HG03108 (cell line): Measurements from ENCODE around the gene PRICKLE1.
"Not testable (repeated sequence)": the region's sequence is repeated elsewhere in the genome, so short reads cannot be mapped to it uniquely, and the experiment has no call there.

Experiments used
- ATAC-seq: cut with Tn5 transposase; IDR thresholded peaks from one replicate; pipeline ENCODE4 v1.9.1; 2021; ENCODE audit warnings: moderate library complexity; ENCODE audit not compliant: unreplicated experiment

Gene PRICKLE1

DNA sequence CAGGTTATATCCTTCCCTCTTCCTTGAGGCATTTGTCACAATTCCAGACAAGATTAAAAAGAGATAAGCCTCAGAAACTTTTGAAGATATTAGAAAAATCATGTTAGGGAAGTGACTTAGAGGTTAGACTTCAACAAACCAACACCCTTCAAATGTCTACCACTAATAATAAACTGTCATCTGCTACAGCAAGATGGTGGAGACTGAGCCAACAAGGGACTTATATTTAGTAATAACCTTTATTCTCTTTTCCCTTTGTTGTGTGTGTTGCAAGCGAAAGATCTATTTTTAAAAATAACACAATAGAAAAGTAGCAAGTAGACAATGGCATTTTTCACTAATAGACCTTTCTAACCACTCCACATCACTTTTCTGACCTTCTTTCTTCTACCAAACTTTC, 28.6 kb downstream of the PRICKLE1 start:
- ATAC-seq = no peak

GRCh38 chr12:42557586-42558172, 31.9 kb downstream of the PRICKLE1 start:
- no peak for ATAC-seq

GRCh38 chr12:42556917-42557316, 32.6 kb downstream of the PRICKLE1 start:
- no peak for ATAC-seq

DNA sequence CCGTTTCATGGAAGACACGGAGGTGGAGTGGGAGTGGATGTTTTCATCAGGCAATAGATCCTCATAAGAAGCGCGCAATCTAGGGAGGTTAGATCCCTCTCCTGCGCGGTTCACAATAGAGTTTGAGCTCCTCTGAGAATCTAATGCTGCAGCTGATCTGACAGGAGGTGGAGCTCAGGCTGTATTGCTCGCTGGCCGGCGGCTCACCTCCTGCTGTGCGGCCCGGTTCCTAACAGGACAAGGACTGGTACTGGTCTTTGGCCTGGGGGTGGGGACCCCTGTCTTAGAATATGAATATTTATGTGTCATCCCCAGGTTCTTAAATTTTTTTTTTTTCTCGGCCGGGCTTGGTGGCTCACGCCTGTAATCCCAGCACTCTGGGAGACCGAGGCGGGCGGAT, 36.7 kb downstream of the PRICKLE1 start:
- no peak for ATAC-seq

DNA sequence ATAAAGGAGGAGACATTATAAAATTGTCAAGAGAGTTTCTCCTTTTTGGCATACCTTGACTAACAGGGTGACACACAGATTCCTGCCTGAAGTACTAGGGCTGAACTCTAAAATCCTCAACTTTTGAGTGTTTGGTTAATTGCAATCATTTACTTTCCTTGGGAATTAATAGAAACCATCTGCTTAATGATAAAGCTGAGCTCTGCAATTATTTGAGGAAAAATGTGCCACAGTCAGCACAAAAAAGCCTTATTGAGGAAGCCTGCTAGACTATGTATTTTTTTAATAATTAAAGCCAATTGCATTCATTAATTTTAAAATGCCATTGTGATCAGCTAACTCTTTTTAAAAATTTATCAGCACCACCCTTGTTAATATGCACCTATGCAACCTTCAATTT, 38.7 kb downstream of the PRICKLE1 start:
- ATAC-seq = no peak

DNA sequence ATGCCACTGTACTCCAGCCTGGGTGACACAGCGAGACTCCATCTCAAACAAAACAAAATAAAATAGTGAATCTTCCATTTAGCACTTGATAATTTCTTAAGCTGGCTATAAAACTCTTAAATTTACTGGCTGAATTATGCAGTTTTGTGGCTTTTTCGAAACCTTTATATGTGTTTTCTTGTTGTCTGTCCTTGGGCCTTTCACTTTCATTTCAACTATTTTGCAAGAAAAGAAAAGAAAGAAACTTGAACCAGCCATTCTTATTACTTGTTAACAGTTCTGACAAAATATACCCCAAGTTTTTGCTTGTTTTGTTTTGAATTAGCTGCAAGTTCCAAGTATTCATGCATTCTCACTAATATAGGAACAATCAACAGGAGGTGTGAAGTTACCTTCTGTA, 42.8 kb downstream of the PRICKLE1 start:
- ATAC-seq = no peak

DNA sequence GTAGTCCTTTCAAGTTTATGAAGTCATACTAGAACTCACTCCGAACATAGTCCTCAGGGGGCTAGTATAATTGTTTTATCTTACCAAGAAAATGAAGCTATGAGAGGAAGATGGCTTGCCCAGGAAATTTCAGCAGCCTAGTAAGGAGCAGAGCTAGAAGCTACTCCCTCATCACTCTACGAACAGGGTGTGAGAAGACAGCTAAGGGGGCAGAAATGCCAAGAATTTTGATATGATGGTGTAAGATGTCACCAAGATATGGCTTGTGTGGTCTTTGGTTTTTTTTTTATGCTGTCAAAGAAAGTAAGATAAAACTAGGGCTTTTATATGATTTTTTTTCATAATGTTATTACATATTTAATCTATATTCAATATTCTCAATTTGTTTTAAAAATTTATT, 47.6 kb downstream of the PRICKLE1 start:
- no peak for ATAC-seq

DNA sequence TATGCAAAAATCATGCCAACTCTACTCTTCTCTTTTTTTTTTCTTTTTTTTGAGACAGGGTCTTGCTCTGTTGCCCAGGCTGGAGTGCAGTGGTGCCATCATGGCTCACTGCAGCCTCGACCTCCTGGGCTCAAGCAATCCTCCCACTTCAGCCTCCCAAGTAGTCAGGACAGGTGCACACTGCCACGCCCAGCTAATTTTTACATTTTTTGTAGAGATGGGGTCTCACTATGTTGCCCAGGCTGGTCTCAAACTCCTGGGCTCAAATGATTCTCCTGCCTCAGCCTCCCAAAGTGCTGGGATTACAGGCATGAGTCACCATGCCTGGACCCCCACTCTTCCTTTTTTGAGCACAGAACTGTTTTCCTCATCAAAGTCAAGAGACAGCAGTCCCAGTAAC, 48.2 kb downstream of the PRICKLE1 start:
- not testable (repeated sequence) for ATAC-seq

DNA sequence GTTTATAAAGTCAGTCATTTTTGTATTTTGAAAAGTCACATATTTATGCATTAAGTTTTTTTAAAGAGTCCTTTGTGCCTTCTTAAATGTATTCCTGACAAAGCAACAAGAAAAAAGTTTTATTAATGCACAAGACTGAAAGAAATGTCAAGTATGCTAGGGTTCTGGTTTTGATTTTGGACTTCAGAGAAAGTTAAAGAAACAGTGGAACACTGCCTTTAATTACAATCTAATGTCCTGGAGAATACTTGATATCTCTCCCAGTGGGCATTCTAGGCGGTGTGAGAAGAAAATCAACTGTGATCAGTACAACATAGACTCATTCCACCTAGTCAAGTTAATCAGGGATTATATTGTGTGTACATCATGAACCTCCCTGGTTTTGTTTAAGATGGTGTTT, 49.9 kb downstream of the PRICKLE1 start:
- ATAC-seq = no peak

- no peak for ATAC-seq
These were observed 51.3 kb downstream of the PRICKLE1 start for GRCh38 chr12:42538203-42538602.

DNA sequence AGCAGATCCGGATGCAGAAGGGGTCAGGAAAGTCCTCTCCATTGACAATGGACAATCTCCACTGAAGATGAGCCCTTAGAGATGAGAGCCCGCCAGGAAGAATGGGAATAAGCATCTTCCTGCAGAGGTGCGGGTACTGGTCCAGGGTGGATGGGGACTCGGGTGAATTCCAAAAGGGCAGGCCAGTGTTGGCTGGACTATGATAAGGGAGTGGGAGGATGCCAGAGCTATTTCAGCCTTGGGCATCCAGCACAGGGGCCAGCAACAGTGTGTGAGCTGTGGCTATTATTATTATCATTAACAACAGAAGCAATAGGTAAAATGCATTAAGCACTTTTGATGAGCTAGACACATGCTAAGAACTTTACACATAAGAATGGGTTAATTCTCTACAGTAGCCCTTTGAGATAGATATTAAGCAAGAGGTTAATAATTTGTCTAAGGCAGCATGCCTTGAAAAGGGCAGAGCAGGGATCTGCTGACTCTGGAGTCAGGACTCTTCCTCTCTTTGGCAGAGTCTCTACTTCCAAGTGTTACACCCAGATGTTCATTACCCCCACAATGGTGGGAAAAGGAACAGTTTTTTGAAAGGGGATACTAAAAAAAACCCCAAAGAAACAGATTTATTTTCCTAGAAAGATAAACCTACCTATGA, 55.2 kb downstream of the PRICKLE1 start:
- ATAC-seq = no peak

DNA sequence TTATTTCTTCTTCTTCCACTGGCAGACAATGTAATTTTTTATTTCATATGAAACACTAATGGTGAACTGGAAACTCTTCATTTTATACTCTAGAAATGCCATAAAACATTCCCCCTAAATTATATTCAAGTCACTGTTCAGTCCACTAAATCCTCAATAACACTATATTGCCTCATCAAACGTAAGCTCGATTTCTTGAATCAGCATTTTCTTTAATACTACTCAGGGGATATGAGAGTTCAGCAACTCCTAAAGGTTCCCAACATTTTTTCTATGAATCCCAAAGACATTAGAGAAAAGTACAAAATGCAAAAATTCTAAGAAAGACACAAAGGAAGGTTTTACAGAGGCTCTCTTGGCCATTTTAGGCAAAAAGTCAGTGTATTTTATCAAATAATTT, 59.3 kb downstream of the PRICKLE1 start:
- no peak for ATAC-seq

DNA sequence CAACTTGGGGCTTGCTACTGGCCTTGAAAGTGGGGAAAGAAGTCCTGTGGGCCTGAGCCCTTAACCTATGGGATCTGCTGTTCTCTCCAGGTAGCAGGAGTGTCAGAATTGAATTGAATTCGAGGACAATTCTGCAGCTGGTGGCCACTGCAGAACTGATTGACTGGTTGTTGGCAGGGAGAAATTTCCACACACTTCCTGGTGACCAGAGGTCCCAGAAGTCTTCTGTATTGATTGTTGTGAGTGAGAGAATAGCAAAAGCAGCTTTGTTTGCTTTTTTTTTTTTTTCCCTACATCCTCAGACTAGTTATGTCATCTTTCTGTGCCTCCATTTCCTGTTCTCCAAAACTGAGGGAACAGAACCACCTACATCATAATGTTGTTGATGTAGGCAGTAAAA, 64.1 kb downstream of the PRICKLE1 start:
- ATAC-seq = no peak

- ATAC-seq = no peak
These were observed 64.8 kb downstream of the PRICKLE1 start for GRCh38 chr12:42524716-42525115.

DNA sequence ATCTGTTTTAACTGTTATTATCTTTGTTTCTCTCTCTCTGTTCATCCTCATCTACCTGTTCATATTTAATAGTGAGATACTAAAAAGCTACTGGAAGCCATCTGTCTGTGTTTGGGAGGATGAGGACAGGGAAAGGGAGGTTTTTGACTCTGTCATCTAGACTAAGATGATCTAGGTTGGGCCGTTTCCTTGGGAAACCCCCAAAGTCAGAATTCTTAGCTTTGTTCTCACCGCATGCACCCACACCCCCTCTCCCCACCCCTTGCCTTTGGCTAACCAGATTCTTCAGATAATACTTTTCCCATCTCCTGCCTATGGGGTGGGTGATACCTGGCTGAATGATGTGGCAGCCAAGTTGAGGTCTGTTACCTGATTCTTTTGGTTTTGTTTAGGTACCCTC, 73.0 kb downstream of the PRICKLE1 start:
- no peak for ATAC-seq

DNA sequence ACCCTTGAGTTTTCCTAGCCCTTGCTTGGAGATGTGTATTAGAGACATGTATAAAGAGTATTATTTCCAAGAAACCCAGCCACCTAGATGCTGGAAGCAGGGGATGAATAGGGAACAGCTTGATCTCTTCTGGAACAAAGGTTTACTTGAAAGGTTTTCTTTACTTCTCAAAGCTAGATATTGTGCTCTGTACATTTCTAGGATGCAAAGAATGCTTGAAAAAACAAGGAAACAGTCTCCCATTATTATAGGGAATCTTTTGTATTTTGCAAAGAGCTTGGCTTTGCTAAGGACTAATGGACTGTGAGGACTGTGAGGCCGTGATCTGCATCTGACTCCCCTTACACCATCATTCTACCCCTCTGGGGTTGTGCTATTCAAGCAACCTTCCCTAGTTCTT, 77.9 kb downstream of the PRICKLE1 start:
- no peak for ATAC-seq

DNA sequence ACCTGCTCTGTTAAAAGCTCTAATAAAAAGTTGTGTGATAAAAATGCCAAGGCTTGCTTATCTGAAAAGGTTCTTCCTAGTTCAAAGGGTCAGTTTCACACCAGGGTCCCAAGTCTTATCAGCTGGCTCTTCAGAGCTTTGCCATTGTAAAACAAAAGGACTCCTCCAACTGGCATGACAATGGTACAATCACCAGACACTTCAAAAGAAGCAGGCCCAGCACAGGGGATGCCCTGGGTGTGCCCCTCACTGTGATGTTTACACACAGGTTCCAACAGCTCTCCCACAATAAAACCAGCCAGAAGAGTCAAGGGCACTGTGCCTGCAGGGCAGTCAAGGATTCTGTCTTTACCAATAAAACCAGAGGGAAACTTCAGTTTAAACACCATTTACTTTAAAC, 78.7 kb downstream of the PRICKLE1 start:
- no peak for ATAC-seq

DNA sequence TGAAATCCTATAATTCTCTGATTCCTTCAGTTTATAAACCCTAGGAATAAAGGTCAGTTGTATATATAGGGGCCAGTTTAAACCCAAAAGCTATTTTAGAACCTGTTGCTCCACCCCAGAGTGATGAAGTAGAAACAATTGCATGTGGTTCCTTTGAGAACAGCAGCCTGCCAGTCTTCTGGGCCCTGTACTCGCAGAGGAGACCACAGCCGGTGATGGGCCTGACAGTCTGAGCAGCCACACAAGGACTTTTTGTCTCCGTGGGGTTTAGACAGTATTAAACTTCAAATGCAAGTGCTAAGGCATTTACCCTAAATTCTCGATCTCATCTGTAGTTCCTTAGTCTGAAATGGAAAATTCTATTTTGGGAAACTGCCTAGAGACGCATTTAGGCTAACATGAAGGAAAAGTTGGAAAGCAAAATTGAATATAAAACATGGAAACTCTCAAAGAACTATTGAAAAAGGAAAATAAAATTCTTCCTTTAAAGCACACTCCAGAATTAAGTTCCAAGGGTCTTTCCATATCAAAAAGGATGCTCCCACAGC, 80.6 kb downstream of the PRICKLE1 start:
- ATAC-seq = no peak

DNA sequence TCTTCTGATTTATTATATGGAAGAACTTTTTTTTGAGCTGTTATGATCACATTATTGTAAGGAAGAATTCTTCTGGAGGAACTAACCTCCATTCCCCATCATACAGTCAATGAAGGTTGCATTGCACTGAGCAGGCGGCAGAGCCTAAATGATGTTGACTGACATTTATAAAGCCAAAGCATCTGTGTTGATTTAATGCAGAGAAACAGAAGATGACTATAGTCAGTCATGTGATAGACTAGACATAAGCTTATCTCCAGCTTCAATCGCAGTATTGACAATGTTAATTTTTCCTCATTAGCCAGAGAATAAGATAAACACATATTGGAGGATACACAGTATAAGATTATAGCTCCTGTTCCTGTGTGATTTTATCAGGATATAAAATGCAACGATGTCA, 82.0 kb downstream of the PRICKLE1 start:
- ATAC-seq = no peak

GRCh38 chr12:42507081-42507480, 82.5 kb downstream of the PRICKLE1 start:
- ATAC-seq = no peak

DNA sequence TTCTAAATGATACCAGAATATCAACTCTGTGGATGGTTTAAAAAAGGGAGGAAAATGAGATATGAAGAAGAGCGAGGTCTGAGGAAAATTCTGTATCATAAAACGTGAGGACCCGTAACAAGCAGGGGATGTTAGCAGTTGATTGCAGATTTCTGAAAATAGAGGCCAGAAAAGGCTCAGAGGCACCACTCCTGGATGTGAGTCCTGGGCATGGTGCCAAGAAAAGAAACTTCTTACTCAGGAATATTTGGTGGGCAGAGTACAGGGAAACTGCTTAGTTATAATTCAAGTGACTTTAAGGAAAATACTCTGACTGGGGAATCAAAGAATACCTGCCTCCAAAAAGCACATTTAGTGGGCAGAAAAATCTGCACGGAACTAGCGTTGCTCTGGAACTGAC, 85.5 kb downstream of the PRICKLE1 start:
- ATAC-seq = no peak

- ATAC-seq = no peak
These were observed 86.9 kb downstream of the PRICKLE1 start for GRCh38 chr12:42502682-42503081.
